CD4-positive, alpha-beta T cell treated with Interleukin-1 beta for 1 hour (primary cell): Measurements from ENCODE around the gene WDR89.
A peak's percentile ranks its signal among the peaks of the same experiment; 100 is the strongest.
"Not testable (repeated sequence)": the region's sequence is repeated elsewhere in the genome, so short reads cannot be mapped to it uniquely, and the experiment has no call there.

ENCODE experiments used
- DNase-seq, 2 donors: peaks; one replicate each; pipeline ENCODE4 v3.0.0-alpha.2; 2020 to 2022

The WDR89 gene

GRCh38 chr14:63652406-63652805 is 10.7 kb upstream of the WDR89 start:
- no peak for DNase-seq

- peak; percentile 66 to 73 for DNase-seq
Observed at GRCh38 chr14:63650256-63650952, 8.7 kb upstream of the WDR89 start.

- DNase-seq = no peak
Observed at GRCh38 chr14:63647696-63648410, 6.2 kb upstream of the WDR89 start.

GRCh38 chr14:63644741-63645140 is 3.1 kb upstream of the WDR89 start:
- DNase-seq = no peak

GRCh38 chr14:63642656-63643382 is 1.1 kb upstream of the WDR89 start:
- DNase-seq = no peak

GRCh38 chr14:63642229-63642611 is 549 bp upstream of the WDR89 start:
- DNase-seq = peak; percentile 90 to 94

- no peak for DNase-seq
Observed at GRCh38 chr14:63638493-63638892, 3.2 kb downstream of the WDR89 start.

- DNase-seq = not testable (repeated sequence)
Observed at GRCh38 chr14:63636094-63636635, 5.5 kb downstream of the WDR89 start.

- DNase-seq = no peak
Observed at GRCh38 chr14:63633801-63634200, 7.9 kb downstream of the WDR89 start.

GRCh38 chr14:63632932-63633514 is 8.6 kb downstream of the WDR89 start:
- DNase-seq = peak in 1 of 2 donors; percentile 62

GRCh38 chr14:63624701-63625100 is 17.0 kb downstream of the WDR89 start:
- DNase-seq = no peak

- DNase-seq = no peak
Observed at GRCh38 chr14:63624203-63624602, 17.5 kb downstream of the WDR89 start.

- DNase-seq = not testable (repeated sequence)
Observed at GRCh38 chr14:63621975-63622374, 19.7 kb downstream of the WDR89 start.

GRCh38 chr14:63616015-63616414 is 25.7 kb downstream of the WDR89 start:
- no peak for DNase-seq

GRCh38 chr14:63614679-63615363 is 26.9 kb downstream of the WDR89 start:
- DNase-seq = no peak

- DNase-seq = no peak
Observed at GRCh38 chr14:63611078-63611477, 30.6 kb downstream of the WDR89 start.

GRCh38 chr14:63605041-63605532 is 36.6 kb downstream of the WDR89 start:
- DNase-seq = no peak

GRCh38 chr14:63604626-63605025 is 37.0 kb downstream of the WDR89 start:
- no peak for DNase-seq

GRCh38 chr14:63603749-63604277 is 37.9 kb downstream of the WDR89 start:
- DNase-seq = no peak

- no peak for DNase-seq
Observed at GRCh38 chr14:63598807-63599206, 42.9 kb downstream of the WDR89 start.

- DNase-seq = no peak
Observed at GRCh38 chr14:63596998-63597658, 44.5 kb downstream of the WDR89 start.
